MCF 10A (cell line): ENCODE data around the gene EDC3. TPM values are rescaled to one million over a fixed set of nuclear protein-coding genes. Genes with fewer than 3 reads are reported as not detected.

ENCODE experiments used
- BruUV-seq: library from RNA; stranded (reverse); fragments of 400-500 nt; replicated peaks from 2 replicates; lab custom pipeline; 2021; lab: Mats Ljungman, UMichigan
- CTCF ChIA-PET: fragments of 300-600 bp; sonication (Branson Sonifier 250); formaldehyde crosslinking; extraction: SDS; loops from one replicate; lab custom pipeline; 2021; ENCODE audit warnings: antibody characterized with exemption, inconsistent platforms; lab: Yijun Ruan, JAX
- POLR2A ChIA-PET: fragments of 300-600, 350-650 bp; sonication (Branson Sonifier 250); formaldehyde crosslinking; extraction: SDS; loops from one replicate; lab custom pipeline; 2020; ENCODE audit warnings: antibody characterized with exemption, inconsistent platforms; lab: Yijun Ruan, JAX
- DNase-seq: peaks from one replicate; pipeline ENCODE4 v3.0.0-alpha.2; 2018; ENCODE audit not compliant: unreplicated experiment
- H3K27ac Mint-ChIP-seq: one replicate; pipeline ENCODE4 v1.8.0; 2022; ENCODE audit warnings: mild to moderate bottlenecking, low read depth, mixed read lengths; ENCODE audit not compliant: unreplicated experiment
- H3K27me3 Mint-ChIP-seq: one replicate; pipeline ENCODE4 v1.8.0; 2022; ENCODE audit warnings: mixed read lengths; ENCODE audit not compliant: insufficient read depth, unreplicated experiment
- H3K36me3 Mint-ChIP-seq: one replicate; pipeline ENCODE4 v1.8.0; 2022; ENCODE audit warnings: mild to moderate bottlenecking, moderate library complexity, mixed read lengths; ENCODE audit not compliant: insufficient read depth, unreplicated experiment
- H3K4me1 Mint-ChIP-seq: one replicate; pipeline ENCODE4 v1.8.0; 2022; ENCODE audit warnings: mixed read lengths; ENCODE audit not compliant: insufficient read depth, unreplicated experiment
- H3K4me3 Mint-ChIP-seq: one replicate; pipeline ENCODE4 v1.8.0; 2022; ENCODE audit warnings: mild to moderate bottlenecking, moderate library complexity, mixed read lengths; ENCODE audit not compliant: unreplicated experiment
- H3K9me3 Mint-ChIP-seq: one replicate; pipeline ENCODE4 v1.8.0; 2022; ENCODE audit warnings: mixed read lengths; ENCODE audit not compliant: unreplicated experiment
- CTCF ChIP-seq: fragments of 200-600 bp; IDR thresholded peaks from one replicate; pipeline ENCODE4 v1.8.0; 2022; ENCODE audit warnings: antibody characterized with exemption, mild to moderate bottlenecking; ENCODE audit not compliant: unreplicated experiment
- intact Hi-C: fragments of 100-400 bp; cut with micrococcal nuclease; formaldehyde crosslinking; loops from 2 replicates; pipeline ENCODE4 v1.14.1; 2022
- total RNA-seq: library from RNA; stranded (reverse); gene quantifications from 2 replicates; pipeline ENCODE4 v1.2.3, GENCODE V29; 2022

EDC3 gene
- total RNA-seq, 1 experiment from 2014 or later, result 42.8 TPM

DNA sequence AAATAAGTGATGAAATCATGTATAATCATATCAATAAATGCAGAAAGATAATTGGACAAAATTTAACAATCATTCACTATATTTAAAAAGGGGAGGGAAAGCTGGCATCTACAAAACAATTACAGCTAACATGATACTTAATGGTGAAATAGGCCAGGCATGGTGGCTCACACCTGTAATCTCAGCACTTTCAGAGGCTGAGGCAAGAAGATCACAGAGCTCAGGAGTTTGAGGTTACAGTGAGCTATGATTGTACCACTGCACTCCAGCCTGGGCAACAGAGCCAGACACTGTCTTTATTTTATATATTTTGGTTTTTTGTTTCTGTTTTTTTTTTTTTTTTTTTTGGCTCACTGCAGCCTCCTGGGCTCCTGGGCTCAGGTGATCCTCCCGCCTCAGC is 12.1 kb downstream of the EDC3 start:
- no peak for TF ChIP-seq CTCF
- DNase-seq, result no peak
- BruUV-seq, result no TSS peak
- peaks cover 23% of the 10 kb centered on the region for H3K36me3 Mint-ChIP-seq
- intact Hi-C loops, result no loop called here
- H3K27me3 Mint-ChIP-seq, result no peaks in the 10 kb centered on the region
- H3K4me3 Mint-ChIP-seq, result no peak overlapping the region
- H3K9me3 Mint-ChIP-seq, result no peaks in the 10 kb centered on the region
- no peaks in the 10 kb centered on the region for H3K4me1 Mint-ChIP-seq
- CTCF ChIA-PET, result interaction anchor here (0.6 kb wide), 5 partner anchors 12 to 664 kb away, joined by 3 to 4 read pairs (median 3); no protein-coding TSS in a partner anchor
- POLR2A ChIA-PET, result no interaction called here
- no peak overlapping the region for H3K27ac Mint-ChIP-seq

DNA sequence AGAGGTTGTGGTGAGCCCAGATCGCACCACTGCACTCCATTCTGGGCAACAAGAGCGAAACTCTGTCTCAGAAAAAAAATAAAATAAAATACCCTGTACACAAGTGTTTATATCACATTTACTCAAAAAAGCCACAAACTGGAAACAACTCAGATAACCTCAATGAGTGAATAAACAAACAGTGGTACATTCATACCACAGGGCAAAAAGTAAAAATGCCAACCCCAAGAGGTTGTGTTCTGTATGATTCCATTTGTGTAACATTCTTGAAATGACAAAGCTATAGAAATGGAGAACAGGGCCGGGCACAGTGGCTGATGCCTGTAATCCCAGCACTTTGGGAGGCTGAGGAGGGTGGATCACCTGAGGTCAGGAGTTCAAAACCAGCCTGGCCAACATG is 12.9 kb downstream of the EDC3 start:
- no peaks in the 10 kb centered on the region for H3K27me3 Mint-ChIP-seq
- ChIA-PET POLR2A (no interaction called here), CTCF (interaction anchor here (0.6 to 0.7 kb wide), 2 partner anchors 117 to 664 kb away, joined by 3 read pairs; no protein-coding TSS in a partner anchor)
- H3K36me3 Mint-ChIP-seq, result peaks cover 23% of the 10 kb centered on the region
- no TSS peak for BruUV-seq
- intact Hi-C loops, result no loop called here
- no peak for DNase-seq
- no peaks in the 10 kb centered on the region for H3K9me3 Mint-ChIP-seq
- no peak for TF ChIP-seq CTCF
- no peaks in the 10 kb centered on the region for H3K4me1 Mint-ChIP-seq
- no peak overlapping the region for H3K27ac Mint-ChIP-seq
- no peak overlapping the region for H3K4me3 Mint-ChIP-seq

DNA sequence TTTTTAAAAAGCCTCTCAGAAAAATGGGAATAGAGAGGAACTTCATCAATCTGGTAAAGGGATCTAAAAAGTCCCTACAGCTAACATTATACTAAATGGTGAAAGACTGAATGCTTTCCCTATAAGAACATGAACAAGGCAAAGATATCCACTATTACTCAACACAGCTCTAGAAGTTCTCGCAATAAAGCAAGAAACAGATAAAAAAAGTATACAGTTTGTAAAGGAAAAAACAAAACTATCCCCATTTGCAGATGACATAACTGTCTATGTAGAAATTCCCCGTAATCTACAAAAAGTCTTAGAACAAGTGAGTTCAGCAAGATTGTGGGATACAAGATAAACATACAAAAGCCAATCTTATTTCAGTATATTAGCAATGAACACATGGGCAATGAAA is 15.4 kb downstream of the EDC3 start:
- Mint-ChIP-seq H3K9me3 (no peaks in the 10 kb centered on the region), H3K27ac (no peak overlapping the region), H3K4me1 (no peaks in the 10 kb centered on the region), H3K4me3 (no peak overlapping the region), H3K27me3 (no peaks in the 10 kb centered on the region), H3K36me3 (peaks cover 21% of the 10 kb centered on the region)
- DNase-seq, result no peak
- ChIA-PET CTCF (no interaction called here), POLR2A (no interaction called here)
- intact Hi-C loops, result no loop called here
- no TSS peak for BruUV-seq
- no peak for TF ChIP-seq CTCF

DNA sequence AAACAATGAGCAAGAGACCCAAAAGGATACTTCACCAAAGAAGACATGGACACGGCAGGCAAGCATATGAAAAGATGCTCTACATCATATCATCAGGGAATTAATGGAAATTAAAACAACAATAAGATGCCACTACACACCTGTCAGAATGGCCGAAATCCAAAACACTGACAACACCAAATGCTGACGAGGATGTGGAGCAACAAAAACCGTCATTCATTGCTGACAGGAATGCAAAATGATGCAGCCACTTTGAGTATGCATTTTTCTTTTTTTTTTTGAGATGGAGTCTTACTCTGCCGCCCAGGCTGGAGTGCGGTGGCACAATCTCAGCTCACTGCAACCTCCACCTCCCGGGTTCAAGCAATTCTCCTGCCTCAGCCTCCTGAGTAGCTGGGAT is 19.0 kb downstream of the EDC3 start:
- peaks cover 34% of the 10 kb centered on the region for H3K36me3 Mint-ChIP-seq
- BruUV-seq, result no TSS peak

More for the DNA sequence above, 19.0 kb downstream of the EDC3 start:
- TF ChIP-seq CTCF, result no peak
- no peaks in the 10 kb centered on the region for H3K4me1 Mint-ChIP-seq
- H3K27me3 Mint-ChIP-seq, result no peaks in the 10 kb centered on the region
- H3K27ac Mint-ChIP-seq, result no peak overlapping the region
- H3K9me3 Mint-ChIP-seq, result no peaks in the 10 kb centered on the region
- ChIA-PET POLR2A (no interaction called here), CTCF (interaction anchor here (0.5 to 0.6 kb wide), 2 partner anchors 13 to 950 kb away, joined by 3 to 5 read pairs; no protein-coding TSS in a partner anchor)
- no peak for DNase-seq
- H3K4me3 Mint-ChIP-seq, result no peak overlapping the region
- intact Hi-C loops, result no loop called here
